HG02642 (cell line): ENCODE data around the gene ANGEL2.
"Not testable (repeated sequence)": the region's sequence is repeated elsewhere in the genome, so short reads cannot be mapped to it uniquely, and the experiment has no call there.

Experiments
- ATAC-seq: cut with Tn5 transposase; IDR thresholded peaks from one replicate; pipeline ENCODE4 v1.9.1; 2021; ENCODE audit warnings: mild to moderate bottlenecking; ENCODE audit not compliant: unreplicated experiment, poor library complexity

ANGEL2 gene

GRCh38 chr1:212977781-212978645 lies 37.7 kb downstream of the ANGEL2 start:
- no peak for ATAC-seq

GRCh38 chr1:212976586-212976985 lies 39.1 kb downstream of the ANGEL2 start:
- ATAC-seq = no peak

- no peak for ATAC-seq
Observed at GRCh38 chr1:212975111-212975918, 40.4 kb downstream of the ANGEL2 start.

GRCh38 chr1:212974711-212975110 lies 41.0 kb downstream of the ANGEL2 start:
- ATAC-seq = no peak

GRCh38 chr1:212973899-212974298 lies 41.8 kb downstream of the ANGEL2 start:
- ATAC-seq = no peak

GRCh38 chr1:212973426-212973825 lies 42.2 kb downstream of the ANGEL2 start:
- no peak for ATAC-seq

- no peak for ATAC-seq
Observed at GRCh38 chr1:212971312-212971711, 44.4 kb downstream of the ANGEL2 start.

GRCh38 chr1:212970085-212970484 lies 45.6 kb downstream of the ANGEL2 start:
- no peak for ATAC-seq

GRCh38 chr1:212968368-212968863 lies 47.3 kb downstream of the ANGEL2 start:
- ATAC-seq = peak; percentile 53

- peak; percentile 57 for ATAC-seq
Observed at GRCh38 chr1:212967801-212968200, 47.9 kb downstream of the ANGEL2 start.

- no peak for ATAC-seq
Observed at GRCh38 chr1:212966616-212967015, 49.1 kb downstream of the ANGEL2 start.

- ATAC-seq = not testable (repeated sequence)
Observed at GRCh38 chr1:212964993-212965392, 50.7 kb downstream of the ANGEL2 start.

- no peak for ATAC-seq
Observed at GRCh38 chr1:212964102-212964501, 51.6 kb downstream of the ANGEL2 start.

- no peak for ATAC-seq
Observed at GRCh38 chr1:212962509-212962908, 53.2 kb downstream of the ANGEL2 start.

- ATAC-seq = no peak
Observed at GRCh38 chr1:212960932-212961331, 54.7 kb downstream of the ANGEL2 start.

- ATAC-seq = peak; percentile 75
Observed at GRCh38 chr1:212959266-212960220, 56.1 kb downstream of the ANGEL2 start.

- no peak for ATAC-seq
Observed at GRCh38 chr1:212958175-212958574, 57.5 kb downstream of the ANGEL2 start.

- no peak for ATAC-seq
Observed at GRCh38 chr1:212957546-212957945, 58.1 kb downstream of the ANGEL2 start.

GRCh38 chr1:212955961-212956620 lies 59.6 kb downstream of the ANGEL2 start:
- ATAC-seq = no peak

- ATAC-seq = no peak
Observed at GRCh38 chr1:212955098-212955497, 60.6 kb downstream of the ANGEL2 start.
